HG03558 (cell line): ENCODE measurements around the gene GOLGA1.
"Not testable (repeated sequence)": the region's sequence is repeated elsewhere in the genome, so short reads cannot be mapped to it uniquely, and the experiment has no call there.

ENCODE experiments used
- ATAC-seq: cut with Tn5 transposase; IDR thresholded peaks from one replicate; pipeline ENCODE4 v1.9.1; 2021; ENCODE audit warnings: moderate number of reproducible peaks; ENCODE audit not compliant: unreplicated experiment; ENCODE audit errors: extremely low read depth

Gene GOLGA1

DNA sequence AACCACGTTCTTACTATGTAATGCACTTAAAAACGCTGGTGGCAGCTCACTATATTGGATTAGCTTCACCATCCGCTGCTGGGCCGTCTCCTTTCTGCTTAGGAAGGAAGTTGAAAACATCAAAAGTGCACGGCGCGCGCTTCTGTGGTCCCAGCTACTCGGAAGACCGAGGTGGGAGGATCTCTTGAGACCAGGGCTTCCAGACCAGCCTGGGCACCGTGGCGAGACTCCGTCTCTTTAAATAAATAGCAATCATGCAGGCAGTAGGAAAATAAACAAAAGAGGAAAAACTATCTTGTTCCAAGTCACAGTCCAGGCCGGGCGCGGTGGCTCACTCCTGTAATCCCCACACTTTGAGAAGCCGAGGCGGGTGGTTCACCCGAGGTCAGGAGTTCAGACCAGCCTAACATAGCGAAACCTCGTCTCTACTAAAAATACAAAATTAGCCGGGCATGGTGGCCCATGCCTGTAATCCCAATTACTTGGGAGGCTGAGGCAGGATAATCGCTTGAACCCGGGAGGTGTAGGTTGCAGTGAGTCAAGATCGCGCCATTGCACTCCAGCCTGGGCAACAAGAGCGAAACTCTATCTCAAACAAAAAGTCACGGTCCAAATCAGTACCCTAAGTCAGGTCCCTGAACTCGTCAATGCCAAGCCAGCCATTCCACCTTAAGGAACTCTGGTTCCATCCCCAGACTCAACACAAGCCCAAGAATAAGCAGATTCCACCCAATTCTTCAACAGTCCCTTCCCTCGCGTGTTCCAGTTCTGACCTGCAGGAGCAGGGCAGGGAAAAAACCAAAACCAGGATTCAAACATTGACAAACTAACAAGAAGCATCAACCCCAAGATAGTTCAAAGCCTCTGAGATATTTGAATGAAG is 1.0 kb upstream of the GOLGA1 start:
- ATAC-seq = peak; percentile 11

DNA sequence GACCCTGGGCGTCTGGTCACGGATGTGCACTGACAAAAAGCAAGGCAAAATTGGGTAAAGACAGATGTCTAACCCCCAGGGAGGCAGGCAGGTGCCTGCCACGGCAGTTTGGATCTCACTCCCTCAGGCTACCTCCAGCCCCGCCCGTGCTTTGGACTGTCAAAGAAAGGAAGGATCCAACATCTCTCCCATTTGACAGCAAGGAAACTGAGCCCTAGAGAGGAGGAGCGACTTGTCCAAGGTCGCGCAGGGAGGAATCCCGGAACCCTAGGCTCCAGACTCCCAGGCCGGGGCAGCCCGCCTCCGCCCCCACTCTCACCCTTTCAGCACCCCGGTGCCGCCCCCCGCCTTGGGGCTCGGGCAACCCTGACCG is 376 bp downstream of the GOLGA1 start:
- ATAC-seq = no peak

DNA sequence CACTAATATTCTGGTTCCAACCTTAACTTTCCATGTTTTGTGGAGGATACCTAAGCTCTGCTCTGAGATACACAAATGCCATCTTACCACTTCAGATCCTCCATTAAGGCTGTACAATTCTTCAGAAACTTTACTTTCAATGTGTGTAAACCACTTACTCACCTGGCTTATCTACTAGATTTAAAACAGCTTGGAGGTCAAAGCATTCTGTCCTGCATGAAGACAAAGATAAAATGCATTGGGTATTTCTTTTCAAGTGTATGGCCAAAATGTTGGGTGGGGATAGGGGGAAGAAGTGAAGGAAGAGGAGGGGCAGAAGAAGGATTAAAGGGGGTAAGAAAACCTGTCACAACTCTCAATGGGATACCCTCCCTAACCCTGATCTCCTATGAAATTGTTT is 939 bp downstream of the GOLGA1 start:
- ATAC-seq = no peak

DNA sequence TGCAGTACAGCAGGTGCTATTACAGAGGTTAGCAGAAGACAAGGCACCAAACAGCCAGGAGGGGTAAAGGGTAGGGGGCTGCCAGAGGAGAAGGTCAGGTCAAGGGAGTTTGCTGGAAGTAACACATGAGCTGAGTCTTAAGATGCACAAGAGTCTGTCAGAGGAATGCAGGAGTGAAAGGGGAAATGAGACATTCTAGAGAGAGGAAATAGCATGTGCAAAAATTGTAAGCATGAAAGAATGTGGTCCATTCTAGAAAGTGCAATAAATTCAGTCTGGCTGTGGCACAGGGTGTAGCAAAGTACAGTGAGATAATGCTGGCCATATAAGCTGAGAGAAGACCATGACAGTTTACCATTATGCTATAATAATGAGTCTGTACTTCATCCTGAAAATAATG is 6.6 kb downstream of the GOLGA1 start:
- no peak for ATAC-seq

DNA sequence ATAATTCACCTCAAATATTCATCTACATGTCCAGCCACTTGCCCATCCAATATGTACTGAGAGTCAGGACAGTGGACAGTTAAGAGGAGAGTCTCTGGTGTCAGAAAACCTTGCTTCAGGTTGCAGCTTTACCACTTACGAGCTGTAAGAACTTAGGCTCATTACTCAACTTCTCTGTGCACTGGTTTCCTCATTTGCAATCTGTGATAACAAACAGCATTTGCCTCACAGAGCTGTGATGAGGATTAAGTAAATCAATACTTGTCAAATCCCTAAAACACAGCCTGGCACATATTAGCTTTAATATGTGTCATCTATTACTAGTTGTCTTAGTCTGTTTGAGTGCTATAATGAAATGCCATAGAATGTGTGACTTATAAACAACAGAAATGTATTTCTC is 8.6 kb downstream of the GOLGA1 start:
- no peak for ATAC-seq

DNA sequence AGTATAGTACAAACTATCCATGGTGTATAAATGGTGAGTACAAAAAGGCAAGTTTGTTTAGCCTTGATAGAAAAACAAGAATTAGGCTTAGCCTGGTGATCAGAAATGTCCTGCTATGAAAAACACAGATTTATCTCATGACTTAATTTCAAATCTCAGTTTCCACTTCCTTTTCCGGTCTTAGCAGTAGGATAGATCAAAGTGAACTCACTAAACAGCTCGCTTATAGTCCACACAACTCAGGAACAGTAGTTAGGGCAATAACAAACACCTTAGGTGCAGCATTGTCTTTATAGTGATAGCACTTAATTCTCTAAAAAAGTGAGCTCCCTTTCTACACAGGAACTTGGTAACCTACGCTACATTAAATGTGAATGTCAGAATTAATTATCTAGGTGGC is 11.4 kb downstream of the GOLGA1 start:
- no peak for ATAC-seq

DNA sequence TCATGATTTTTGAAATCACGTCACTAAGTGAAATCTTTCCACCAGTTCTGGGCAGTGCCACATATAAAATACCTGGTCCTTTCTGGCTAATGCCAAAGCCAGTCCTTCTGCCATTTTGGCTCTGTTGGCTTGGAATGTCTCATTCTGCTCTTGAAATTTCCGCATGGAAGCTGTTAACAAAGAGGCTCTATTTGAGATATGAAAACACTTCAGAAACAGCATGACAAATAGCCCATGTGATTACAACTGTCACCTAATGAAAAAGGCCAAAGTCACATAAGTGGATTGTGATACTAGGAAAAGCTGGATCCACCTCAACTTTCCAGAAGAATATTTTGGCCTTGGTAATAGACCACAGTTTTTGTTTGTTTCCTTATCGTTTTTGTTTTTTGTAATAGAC is 12.8 kb downstream of the GOLGA1 start:
- no peak for ATAC-seq

DNA sequence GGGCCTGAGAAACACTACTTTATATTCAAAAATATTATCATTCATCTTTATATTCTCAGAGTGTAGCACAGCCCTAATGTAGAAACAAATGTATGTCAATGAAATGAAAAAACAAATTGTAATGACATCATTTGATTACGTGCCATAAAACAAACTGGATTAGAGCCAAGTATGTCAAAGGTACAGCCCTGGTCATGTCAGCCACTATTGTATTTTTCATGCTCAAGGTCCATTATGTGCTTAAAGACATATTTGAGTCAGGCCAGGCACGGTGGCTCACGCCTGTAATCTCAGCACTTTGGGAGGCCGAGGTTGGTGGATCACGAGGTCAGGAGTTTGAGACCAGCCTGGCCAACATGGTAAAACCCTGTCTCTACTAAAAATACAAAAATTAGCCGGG is 20.5 kb downstream of the GOLGA1 start:
- ATAC-seq = not testable (repeated sequence)

DNA sequence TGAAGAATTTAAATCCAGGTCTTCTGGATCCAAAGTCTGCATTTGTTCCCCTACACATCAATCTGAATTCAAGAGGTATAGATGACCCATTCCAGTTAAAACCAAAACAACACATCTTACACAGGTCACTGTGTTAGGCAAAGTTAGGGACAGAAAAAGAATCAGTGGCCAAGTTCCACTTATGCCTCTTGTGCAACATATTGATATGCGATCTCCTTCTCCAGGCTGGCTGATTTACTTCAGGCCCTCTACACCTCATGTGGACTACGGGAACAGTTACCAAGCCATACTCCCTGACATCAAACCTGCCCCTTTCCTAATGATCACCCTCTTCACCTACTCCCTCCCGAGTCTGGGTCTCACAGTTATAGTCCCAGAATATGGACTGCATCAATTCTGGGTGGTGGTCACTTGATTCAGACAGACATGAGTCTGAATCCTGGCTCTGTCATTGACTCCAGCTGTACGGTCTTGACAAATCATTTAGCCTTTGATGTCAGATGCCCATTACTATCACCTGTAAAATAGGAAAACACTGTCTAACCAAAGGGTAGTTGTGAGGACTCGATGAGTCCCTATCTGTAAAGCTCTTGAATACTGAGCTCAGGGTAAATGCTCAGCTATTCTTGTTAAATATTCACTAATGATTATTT is 26.0 kb downstream of the GOLGA1 start:
- no peak for ATAC-seq

DNA sequence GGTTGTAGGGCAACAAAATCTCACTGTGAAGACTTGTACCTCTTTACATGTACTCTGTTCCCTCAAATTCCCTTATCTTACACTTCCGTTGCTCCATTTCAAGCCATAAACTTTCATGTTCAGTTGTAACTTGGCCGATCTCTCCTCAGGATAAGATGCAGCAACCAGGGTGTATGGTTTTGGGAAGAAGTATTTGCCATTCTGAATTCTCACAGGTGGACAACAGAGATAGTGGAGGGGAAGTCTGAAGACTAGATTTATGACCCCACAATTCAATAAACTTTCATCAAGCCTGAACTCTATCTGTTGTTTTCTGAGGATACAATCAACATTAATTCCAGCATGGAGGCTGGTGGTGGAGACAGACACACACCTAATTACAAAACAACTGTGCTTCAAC is 27.5 kb downstream of the GOLGA1 start:
- ATAC-seq = no peak

DNA sequence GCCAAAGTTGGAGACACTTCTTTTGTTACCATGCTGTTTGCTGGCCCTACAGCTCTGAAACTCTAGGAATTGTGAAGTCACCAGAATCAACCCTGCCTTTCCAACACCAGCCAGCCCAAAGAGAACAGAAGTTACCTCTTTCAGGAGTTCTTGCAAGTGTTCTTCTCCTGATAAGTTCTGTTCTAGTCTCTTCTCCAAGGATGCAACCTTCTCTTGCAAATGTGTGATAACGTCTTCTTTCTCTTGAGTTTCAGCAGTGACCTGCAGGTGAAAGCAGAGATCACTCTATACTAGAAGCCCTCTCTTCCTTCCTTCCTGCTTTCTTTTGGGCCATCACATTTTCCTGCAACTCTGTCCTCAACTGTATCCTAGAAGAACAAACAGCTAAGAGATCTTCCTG is 29.1 kb downstream of the GOLGA1 start:
- no peak for ATAC-seq

DNA sequence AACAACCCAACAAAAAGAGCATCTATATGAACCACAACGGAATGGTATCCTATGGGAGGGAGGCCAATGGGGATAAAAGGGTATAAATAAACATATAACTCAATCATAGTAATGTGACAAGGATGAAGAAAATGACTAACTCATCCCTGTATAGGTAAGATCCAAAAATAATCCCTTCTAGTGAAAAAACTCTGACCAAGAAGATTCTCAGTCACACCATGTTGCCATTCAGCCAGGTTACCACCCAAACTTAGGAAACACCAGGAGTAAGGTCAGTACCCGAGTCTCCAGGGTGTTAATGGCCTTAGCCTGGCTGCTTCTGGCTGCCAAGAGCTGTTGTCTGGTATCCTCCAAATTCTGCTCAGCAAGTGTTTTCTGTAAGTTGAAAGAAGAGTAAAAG is 32.8 kb downstream of the GOLGA1 start:
- ATAC-seq = no peak

DNA sequence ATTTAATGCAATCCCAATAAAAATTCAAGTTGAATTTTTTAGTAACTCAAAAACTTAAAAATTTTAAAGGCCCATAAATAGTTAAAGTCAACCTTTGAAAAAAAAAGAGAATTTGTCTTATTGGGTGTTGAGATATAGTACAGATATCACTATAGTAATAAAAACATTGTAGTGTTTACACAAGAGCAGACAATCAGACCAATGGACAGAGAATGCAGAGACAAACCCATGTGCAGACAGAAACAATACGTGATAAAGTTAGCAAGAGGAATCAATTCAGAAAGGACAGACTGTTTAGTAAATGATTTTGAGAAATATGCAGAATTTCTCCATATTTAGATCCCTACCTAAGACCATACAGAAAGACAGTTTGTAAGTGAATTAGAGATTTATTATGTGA is 33.9 kb downstream of the GOLGA1 start:
- no peak for ATAC-seq

DNA sequence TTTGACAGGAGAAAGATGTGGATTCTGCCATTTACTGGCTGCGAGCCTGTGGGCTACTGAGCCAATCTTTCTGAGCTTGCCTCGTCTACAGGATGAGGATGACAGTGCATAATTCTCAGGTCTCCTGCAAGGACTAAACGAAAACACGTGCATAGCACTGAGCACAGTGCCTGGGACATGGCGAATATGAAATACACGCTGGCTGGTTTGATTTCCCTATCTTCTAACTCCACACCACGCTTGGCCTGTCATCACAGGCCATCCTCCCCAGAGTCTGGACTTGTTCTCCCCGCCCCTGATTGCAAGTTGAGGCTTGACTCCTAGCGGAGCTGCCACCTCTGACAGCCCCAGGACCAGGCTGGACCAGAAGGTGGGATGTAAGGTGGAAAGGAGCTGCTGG is 41.0 kb downstream of the GOLGA1 start:
- ATAC-seq = no peak

DNA sequence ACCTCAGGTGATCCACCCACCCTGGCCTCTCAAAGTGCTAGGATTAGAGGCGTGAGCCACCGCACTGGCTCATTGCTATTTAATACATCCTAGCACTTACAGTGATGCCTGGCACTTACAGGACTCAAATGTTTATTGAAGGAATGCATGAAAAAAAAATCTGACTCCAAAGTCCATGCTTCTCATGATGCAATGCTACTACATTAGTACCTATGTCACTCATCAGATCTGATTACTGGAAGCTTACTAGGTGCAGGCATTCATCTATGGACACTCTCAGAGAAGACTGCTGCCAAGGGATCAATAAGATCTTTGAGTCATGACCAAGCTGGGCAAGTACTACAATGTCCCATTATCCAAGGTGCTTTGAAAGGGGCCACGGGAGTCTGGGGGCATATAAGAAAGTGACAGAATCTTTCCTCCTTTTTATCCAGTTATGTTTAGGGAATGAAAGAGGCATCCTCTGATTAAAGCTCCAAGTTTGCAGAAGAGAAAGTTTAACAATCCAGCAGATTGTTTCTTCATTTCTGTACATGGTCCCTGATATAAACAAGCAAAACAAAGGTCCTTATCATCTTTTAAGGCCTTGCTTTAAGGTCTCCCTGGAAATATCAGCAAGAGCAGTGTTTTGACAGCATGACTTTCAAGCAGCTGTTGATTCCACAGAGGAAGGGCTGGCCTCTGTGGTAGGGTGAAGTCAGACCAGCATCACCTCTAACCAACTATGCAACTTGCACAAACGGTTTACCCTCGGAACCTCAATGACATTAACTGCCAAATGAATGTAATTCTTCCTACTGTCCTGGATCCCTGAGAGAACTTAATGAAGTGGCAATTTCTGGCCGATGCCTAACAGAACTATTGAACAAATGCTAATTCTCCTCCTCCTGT is 43.1 kb downstream of the GOLGA1 start:
- no peak for ATAC-seq

DNA sequence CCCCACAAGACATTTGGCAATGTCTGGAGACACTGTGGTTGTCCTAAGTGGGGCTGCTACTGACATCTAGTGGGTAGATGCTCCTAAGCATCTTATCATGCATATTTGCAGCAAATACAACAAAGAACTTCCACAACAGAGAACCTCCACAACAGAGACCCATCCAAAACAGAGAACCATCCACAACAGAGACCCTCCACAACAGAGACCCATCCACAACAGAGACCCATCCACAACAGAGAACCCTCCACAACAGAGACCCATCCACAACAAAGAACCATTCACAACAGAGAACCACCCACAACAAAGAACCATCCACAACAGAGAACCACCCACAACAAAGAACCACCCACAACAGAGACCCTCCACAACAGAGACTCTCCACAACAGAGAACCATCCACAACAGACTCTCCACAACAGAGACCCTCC is 46.1 kb downstream of the GOLGA1 start:
- ATAC-seq = no peak

DNA sequence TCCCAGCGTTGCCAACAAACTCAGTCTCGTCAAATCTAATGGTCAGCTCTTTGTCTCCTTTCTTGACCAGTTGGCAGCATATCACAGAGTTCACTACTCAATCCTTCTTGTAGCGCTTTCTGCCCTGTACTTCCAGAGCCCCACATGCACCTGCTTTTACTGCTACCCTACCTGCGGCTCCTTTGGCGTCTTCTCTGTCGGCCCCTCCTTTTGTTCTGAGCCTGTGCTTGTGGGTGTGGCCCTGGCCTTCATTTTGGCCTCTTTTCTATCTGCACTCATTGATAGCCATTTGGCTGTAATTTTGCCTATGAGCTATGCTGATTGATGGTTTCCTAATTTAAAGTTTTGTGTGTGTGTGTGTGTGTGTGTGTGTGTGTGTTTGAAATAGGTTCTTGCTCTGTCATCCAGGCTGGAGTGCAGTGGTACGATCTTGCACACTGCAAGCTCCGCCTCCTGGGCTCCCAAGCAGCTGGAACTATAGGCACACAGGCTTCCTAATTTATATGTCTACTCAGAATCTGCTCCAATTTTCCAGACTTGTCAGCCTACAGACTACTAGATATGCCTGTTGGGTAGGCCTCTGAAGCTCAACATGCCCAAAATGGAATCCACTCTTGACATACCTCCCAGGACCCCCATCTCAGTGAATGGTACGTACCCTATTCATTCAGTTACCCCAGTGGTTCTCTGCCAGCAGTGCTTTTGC is 46.7 kb downstream of the GOLGA1 start:
- ATAC-seq = no peak

DNA sequence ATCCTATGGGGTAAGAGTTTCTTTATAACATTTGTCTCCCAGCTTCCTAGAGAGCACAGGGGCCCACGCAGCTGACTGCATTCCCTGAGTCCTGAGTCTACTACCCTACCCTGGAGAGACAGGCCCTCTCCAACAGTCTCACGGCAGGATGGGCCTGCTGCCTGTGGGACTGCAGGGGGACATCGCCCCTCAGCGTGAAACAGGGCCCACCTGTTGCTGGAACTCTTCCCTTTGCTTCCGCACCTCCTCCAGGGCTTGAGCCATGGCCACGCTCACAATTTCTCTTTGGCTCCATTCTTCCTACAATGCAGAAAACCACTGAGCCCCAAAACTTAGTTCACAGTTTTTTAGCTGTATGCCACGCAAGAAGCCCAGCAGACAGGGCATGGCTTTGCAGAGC is 50.7 kb downstream of the GOLGA1 start:
- ATAC-seq = no peak

DNA sequence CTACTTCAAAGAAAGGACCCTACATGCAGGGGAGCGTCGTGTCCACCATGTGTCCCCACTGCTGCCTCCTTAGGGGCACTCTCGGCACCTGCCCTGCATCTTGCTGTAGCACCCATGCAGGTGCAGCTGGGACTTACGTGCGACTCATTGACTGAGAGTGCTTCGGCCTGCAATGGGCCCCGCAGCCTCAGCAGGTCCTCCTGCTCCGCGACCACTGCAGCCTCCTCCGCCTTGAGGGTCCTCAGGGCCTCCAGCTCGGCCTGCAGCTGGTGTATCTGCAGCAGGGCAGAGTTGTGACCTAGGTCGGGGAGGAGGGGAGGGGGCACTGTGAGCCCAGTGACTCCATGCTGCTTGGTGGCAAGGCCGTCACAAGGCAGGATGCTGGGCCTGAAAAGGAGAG is 51.9 kb downstream of the GOLGA1 start:
- ATAC-seq = no peak

DNA sequence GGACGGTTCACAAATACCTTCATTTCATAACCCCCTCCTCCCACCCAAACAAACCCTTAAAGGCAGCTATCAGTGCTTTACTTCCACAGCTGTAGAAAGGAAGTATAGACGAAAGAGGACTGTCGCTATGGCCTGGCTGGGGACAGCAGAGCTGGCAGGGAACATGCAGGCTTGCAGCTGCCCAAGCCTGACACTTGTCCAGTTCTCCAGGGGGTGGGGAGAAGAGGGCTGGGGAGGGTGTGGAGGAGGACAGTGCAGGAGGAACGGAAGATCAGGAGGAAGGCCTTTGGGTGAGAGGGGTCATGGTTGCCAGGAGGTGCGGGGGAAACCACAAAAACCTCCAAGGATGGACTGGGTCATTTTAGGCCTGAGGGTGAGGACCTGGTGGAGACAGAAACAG is 53.1 kb downstream of the GOLGA1 start:
- no peak for ATAC-seq
